ENCODE data around the gene ABCA2. TPM values are rescaled to one million over a fixed set of nuclear protein-coding genes. Genes with fewer than 3 reads are reported as not detected.

Gene ABCA2
- total RNA-seq, 1 experiment from 2014 or later: 27.0 TPM

- TF ChIP-seq, protein P1, sequence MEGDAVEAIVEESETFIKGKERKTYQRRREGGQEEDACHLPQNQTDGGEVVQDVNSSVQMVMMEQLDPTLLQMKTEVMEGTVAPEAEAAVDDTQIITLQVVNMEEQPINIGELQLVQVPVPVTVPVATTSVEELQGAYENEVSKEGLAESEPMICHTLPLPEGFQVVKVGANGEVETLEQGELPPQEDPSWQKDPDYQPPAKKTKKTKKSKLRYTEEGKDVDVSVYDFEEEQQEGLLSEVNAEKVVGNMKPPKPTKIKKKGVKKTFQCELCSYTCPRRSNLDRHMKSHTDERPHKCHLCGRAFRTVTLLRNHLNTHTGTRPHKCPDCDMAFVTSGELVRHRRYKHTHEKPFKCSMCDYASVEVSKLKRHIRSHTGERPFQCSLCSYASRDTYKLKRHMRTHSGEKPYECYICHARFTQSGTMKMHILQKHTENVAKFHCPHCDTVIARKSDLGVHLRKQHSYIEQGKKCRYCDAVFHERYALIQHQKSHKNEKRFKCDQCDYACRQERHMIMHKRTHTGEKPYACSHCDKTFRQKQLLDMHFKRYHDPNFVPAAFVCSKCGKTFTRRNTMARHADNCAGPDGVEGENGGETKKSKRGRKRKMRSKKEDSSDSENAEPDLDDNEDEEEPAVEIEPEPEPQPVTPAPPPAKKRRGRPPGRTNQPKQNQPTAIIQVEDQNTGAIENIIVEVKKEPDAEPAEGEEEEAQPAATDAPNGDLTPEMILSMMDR (IDR thresholded peaks at IDR 0.05): no peak
- no peak for TF ChIP-seq TCF7L2 (IDR thresholded peaks at IDR 0.05; ENCODE audit: low read depth, low read length)
- TF ChIP-seq, protein P2, sequence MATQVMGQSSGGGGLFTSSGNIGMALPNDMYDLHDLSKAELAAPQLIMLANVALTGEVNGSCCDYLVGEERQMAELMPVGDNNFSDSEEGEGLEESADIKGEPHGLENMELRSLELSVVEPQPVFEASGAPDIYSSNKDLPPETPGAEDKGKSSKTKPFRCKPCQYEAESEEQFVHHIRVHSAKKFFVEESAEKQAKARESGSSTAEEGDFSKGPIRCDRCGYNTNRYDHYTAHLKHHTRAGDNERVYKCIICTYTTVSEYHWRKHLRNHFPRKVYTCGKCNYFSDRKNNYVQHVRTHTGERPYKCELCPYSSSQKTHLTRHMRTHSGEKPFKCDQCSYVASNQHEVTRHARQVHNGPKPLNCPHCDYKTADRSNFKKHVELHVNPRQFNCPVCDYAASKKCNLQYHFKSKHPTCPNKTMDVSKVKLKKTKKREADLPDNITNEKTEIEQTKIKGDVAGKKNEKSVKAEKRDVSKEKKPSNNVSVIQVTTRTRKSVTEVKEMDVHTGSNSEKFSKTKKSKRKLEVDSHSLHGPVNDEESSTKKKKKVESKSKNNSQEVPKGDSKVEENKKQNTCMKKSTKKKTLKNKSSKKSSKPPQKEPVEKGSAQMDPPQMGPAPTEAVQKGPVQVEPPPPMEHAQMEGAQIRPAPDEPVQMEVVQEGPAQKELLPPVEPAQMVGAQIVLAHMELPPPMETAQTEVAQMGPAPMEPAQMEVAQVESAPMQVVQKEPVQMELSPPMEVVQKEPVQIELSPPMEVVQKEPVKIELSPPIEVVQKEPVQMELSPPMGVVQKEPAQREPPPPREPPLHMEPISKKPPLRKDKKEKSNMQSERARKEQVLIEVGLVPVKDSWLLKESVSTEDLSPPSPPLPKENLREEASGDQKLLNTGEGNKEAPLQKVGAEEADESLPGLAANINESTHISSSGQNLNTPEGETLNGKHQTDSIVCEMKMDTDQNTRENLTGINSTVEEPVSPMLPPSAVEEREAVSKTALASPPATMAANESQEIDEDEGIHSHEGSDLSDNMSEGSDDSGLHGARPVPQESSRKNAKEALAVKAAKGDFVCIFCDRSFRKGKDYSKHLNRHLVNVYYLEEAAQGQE (IDR thresholded peaks at IDR 0.05; ENCODE audit: insufficient read depth in 1 of 2, low read depth in 2 of 2, low read length in 1 of 2): no peak
- no peak for TF ChIP-seq POLR2AphosphoS5 (IDR thresholded peaks at IDR 0.05; ENCODE audit: low read depth, low read length)
- TF ChIP-seq SIN3A (IDR thresholded peaks at IDR 0.05; ENCODE audit: borderline replicate concordance, insufficient read depth, low read depth, low read length): no peak
- TSS peak; percentile 90 for BruUV-seq (replicated peaks)
- Histone ChIP-seq H3K9me3 (ENCODE audit: control insufficient read depth, insufficient read depth, low read depth, low read length) (no peaks in the 10 kb centered on the region), H3K27me3 (ENCODE audit: control insufficient read depth, insufficient read depth, low read length) (no peaks in the 10 kb centered on the region), H3K4me1 (ENCODE audit: control insufficient read depth, insufficient read depth, low read length) (peaks cover 10% of the 10 kb centered on the region; the same call in 1 of the 2 replicates), H3K4me3 (ENCODE audit: low read depth in 2 of 2, low read length in 2 of 2) (no peak overlapping the region; a peak in 1 of 4 replicates), H3K36me3 (ENCODE audit: control insufficient read depth, insufficient read depth, low read length) (no peaks in the 10 kb centered on the region), H3K27ac (ENCODE audit: low read length) (no peak overlapping the region)
- intact Hi-C loops (cut with micrococcal nuclease; ENCODE audit: unreplicated experiment) (no loop called here), in situ Hi-C loops (cut with HindIII; ENCODE audit: low pct_unique_long_range_greater_than_20kb, low sequenced_read_pairs) (no loop called here)
- DNase-seq (ENCODE audit: low read depth, low spot score): no peak
- ChIA-PET POLR2A (no interaction called here), CTCF (no interaction called here)
- no peak for ATAC-seq
Measured at GRCh38 chr9:137044037-137044436, 16.0 kb upstream of the ABCA2 start.

- no TSS peak for BruUV-seq (replicated peaks)
- POLR2A ChIA-PET: no interaction called here
- in situ Hi-C loops (cut with HindIII; ENCODE audit: low pct_unique_long_range_greater_than_20kb, low sequenced_read_pairs): no loop called here
Measured at GRCh38 chr9:137042751-137043727, 15.0 kb upstream of the ABCA2 start.

More at GRCh38 chr9:137042751-137043727, 15.0 kb upstream of the ABCA2 start:
- H3K36me3 ChIP-seq (ENCODE audit: control insufficient read depth, insufficient read depth, low read length): no peaks in the 10 kb centered on the region
- no peaks in the 10 kb centered on the region for H3K9me3 ChIP-seq (ENCODE audit: control insufficient read depth, insufficient read depth, low read depth, low read length)
- no peak overlapping the region for H3K4me3 ChIP-seq (ENCODE audit: low read depth in 2 of 2, low read length in 2 of 2)
- TF ChIP-seq TCF7L2 (IDR thresholded peaks at IDR 0.05; ENCODE audit: low read depth, low read length): no peak
- TF ChIP-seq, protein P1 (IDR thresholded peaks at IDR 0.05): no peak
- no peak for TF ChIP-seq POLR2AphosphoS5 (IDR thresholded peaks at IDR 0.05; ENCODE audit: low read depth, low read length)
- TF ChIP-seq, protein P2 (IDR thresholded peaks at IDR 0.05; ENCODE audit: insufficient read depth in 1 of 2, low read depth in 2 of 2, low read length in 1 of 2): no peak
- TF ChIP-seq SIN3A (IDR thresholded peaks at IDR 0.05; ENCODE audit: borderline replicate concordance, insufficient read depth, low read depth, low read length): no peak
- CTCF ChIA-PET: no interaction called here
- no peak overlapping the region for H3K27ac ChIP-seq (ENCODE audit: low read length)
- peaks cover 10% of the 10 kb centered on the region; the same call in 1 of the 2 replicates for H3K4me1 ChIP-seq (ENCODE audit: control insufficient read depth, insufficient read depth, low read length)
- DNase-seq (ENCODE audit: low read depth, low spot score): no peak
- H3K27me3 ChIP-seq (ENCODE audit: control insufficient read depth, insufficient read depth, low read length): no peaks in the 10 kb centered on the region
- intact Hi-C loops (cut with micrococcal nuclease; ENCODE audit: unreplicated experiment): no loop called here
- ATAC-seq: no peak
